Upper lobe of left lung (tissue), 6 donors: ENCODE measurements around the gene PSME3IP1. TPM values are rescaled to one million over a fixed set of nuclear protein-coding genes. Genes with fewer than 3 reads are reported as not detected.

ENCODE experiments used
- ATAC-seq, 2 donors: fragments of 200-7000 bp; cut with Tn5 transposase; one replicate each; pipeline ENCODE4 v1.9.1; 2022; ENCODE audit warnings: mild to moderate bottlenecking in 2 of 2, moderate library complexity in 2 of 2; ENCODE audit not compliant: low FRiP score in 2 of 2
- DNase-seq, 2 donors: peaks; one replicate each; pipeline ENCODE4 v3.0.0-alpha.2; 2019 to 2020
- H3K27ac ChIP-seq, 4 donors: fragments of 200-600 bp; sonication (generic); one replicate each; pipeline ENCODE4 v1.5.1; 2016 to 2019
- H3K27me3 ChIP-seq, 4 donors: fragments of 200-600 bp; sonication (generic); one replicate each; pipeline ENCODE4 v1.5.1; 2017 to 2019
- H3K36me3 ChIP-seq, 4 donors: fragments of 200-600 bp; sonication (generic); one replicate each; pipeline ENCODE4 v1.5.1; 2016 to 2019
- H3K4me1 ChIP-seq, 4 donors: fragments of 200-600 bp; sonication (generic); one replicate each; pipeline ENCODE4 v1.5.1; 2018 to 2019
- H3K4me3 ChIP-seq, 4 donors: fragments of 200-600 bp; sonication (generic); one replicate each; pipeline ENCODE4 v1.5.1; 2017 to 2019; ENCODE audit warnings: mild to moderate bottlenecking in 2 of 4, moderate library complexity in 1 of 4
- H3K9me3 ChIP-seq, 4 donors: fragments of 200-600 bp; sonication (generic); one replicate each; pipeline ENCODE4 v1.5.1; 2018 to 2019
- CTCF ChIP-seq, 6 experiments: fragments of 450-650 bp in 4 of 6; fragments of 200-600 bp in 2 of 6; sonication (generic) in 2 of 6; IDR thresholded peaks; one replicate each; pipeline ENCODE4 v1.5.1; 2016 to 2019; ENCODE audit warnings: antibody characterized with exemption in 6 of 6
- EP300 ChIP-seq, 4 donors: sonication (generic); formaldehyde crosslinking; IDR thresholded peaks; one replicate each; pipeline ENCODE4 v1.5.1; 2017; ENCODE audit warnings: antibody characterized with exemption in 4 of 4, control low read depth in 2 of 4
- POLR2A ChIP-seq, 4 donors: fragments of 450-650 bp; IDR thresholded peaks; one replicate each; pipeline ENCODE4 v1.5.1; 2016 to 2017; ENCODE audit warnings: antibody characterized with exemption in 4 of 4, mild to moderate bottlenecking in 2 of 4
- POLR2AphosphoS5 ChIP-seq, 2 donors: sonication (generic); formaldehyde crosslinking; IDR thresholded peaks; one replicate each; pipeline ENCODE4 v1.5.1; 2017; ENCODE audit warnings: antibody characterized with exemption in 2 of 2
- WGBS, 2 donors: methylation state at CpG; one replicate each; pipeline ENCODE4 v1.1.5; 2017 to 2018; 5-methylcytosine and 5-hydroxymethylcytosine counted together
- total RNA-seq, 6 donors: library from RNA; depleted of rRNA in 4 of 6; stranded (reverse); fragments of >200 nt in 4 of 6; gene quantifications; one replicate each; pipeline versions ENCODE4 v1.1.0 to v1.2.1, GENCODE V29; 2016 to 2021
- donor health status: DM: no; HTN: no; CAD: no; lungs with moderate emphysema.
- donor health status: DM: no; HTN: yes; CAD: no; lungs with severe emphysema.

Gene PSME3IP1
- total RNA-seq, 6 donors from 2014 or later = 49.9 to 113 (median 75.2) TPM

- WGBS, 2 donors = 79 to 81% methylated on average over 16 of the region's 16 CpGs
These were observed 82.7 kb downstream of the PSME3IP1 start for GRCh38 chr16:57102888-57103851.

More at GRCh38 chr16:57102888-57103851, 82.7 kb downstream of the PSME3IP1 start:
- peak in 1 of 2 donors; percentile 25 for DNase-seq
- H3K4me3 ChIP-seq = no peak overlapping the region
- no peaks in the 10 kb centered on the region for H3K27me3 ChIP-seq
- no peak for ATAC-seq
- H3K36me3 ChIP-seq = no peaks in the 10 kb centered on the region
- H3K9me3 ChIP-seq = no peaks in the 10 kb centered on the region
- peaks cover 16 to 41% (median 33%) of the 10 kb centered on the region in 4 donors for H3K4me1 ChIP-seq
- peak overlapping the region in 2 of 4 donors; percentile 3 to 65 for H3K27ac ChIP-seq
- TF ChIP-seq CTCF (IDR thresholded peaks at IDR 0.05) (no peak), POLR2A (IDR thresholded peaks at IDR 0.05) (no peak), EP300 (IDR thresholded peaks at IDR 0.05) (no peak), POLR2AphosphoS5 (IDR thresholded peaks at IDR 0.05) (no peak)

Other genes starting within 250 kb of the PSME3IP1 start
- gene CETP, start 224.1 kb downstream of the PSME3IP1 start, total RNA-seq = 1 to 10 TPM in 1 of 6 donors, under 1 TPM in 4, not detected in 1; 0.29 to 1.5 (median 0.91) TPM
- gene NLRC5, start 196.5 kb downstream of the PSME3IP1 start, total RNA-seq = 100 to 1,000 TPM in 2 of 6 donors, 10 to 100 TPM in 4; 29.2 to 361 (median 52.7) TPM
- gene CPNE2, start 93.5 kb downstream of the PSME3IP1 start, total RNA-seq = 10 to 100 TPM; 39.4 to 58.7 (median 53.1) TPM
- gene RSPRY1, start 290 bp upstream of the PSME3IP1 start, total RNA-seq = 100 to 1,000 TPM in 1 of 6 donors, 10 to 100 TPM in 5; 26.9 to 102 (median 30.3) TPM
- gene ARL2BP, start 59.2 kb upstream of the PSME3IP1 start, total RNA-seq = 10 to 100 TPM; 18.9 to 74.9 (median 54.2) TPM
- 100 to 1,000 TPM in 4 of 6 donors, 10 to 100 TPM in 2; 38.8 to 184 (median 114) TPM for gene PLLP, start 98.6 kb upstream of the PSME3IP1 start, total RNA-seq
- 1 to 10 TPM in 1 of 6 donors, under 1 TPM in 3, not detected in 2; 0.39 to 4.7 (median 0.71) TPM for gene CCL22, start 172.7 kb upstream of the PSME3IP1 start, total RNA-seq
- gene CX3CL1, start 186.5 kb upstream of the PSME3IP1 start, total RNA-seq = 100 to 1,000 TPM in 1 of 6 donors, 10 to 100 TPM in 4, 1 to 10 TPM in 1; 6.3 to 106 (median 31.7) TPM
- gene CCL17, start 218.7 kb upstream of the PSME3IP1 start, total RNA-seq = 10 to 100 TPM in 1 of 6 donors, 1 to 10 TPM in 2, not detected in 3; 2.8 to 24.2 (median 5.8) TPM